ENCODE data around the gene SPRY2. TPM values are rescaled to one million over a fixed set of nuclear protein-coding genes. Genes with fewer than 3 reads are reported as not detected.

The SPRY2 gene
- total and polyA plus RNA-seq, 8 donors = 10.7 to 18.8 (median 14.4) TPM

GRCh38 chr13:80336776-80337287, 4.1 kb downstream of the SPRY2 start:
- ATAC-seq (no peak), DNase-seq (no peak), FAIRE-seq (no peak)
- H3K4me1 ChIP-seq = peaks cover 0 to 11% (median 0%) of the 10 kb centered on the region in 3 donors
- intact Hi-C loops (cut with DNase I) = no loop called here
- WGBS, 2 donors = 52 to 60% methylated on average over 9 of the region's 9 CpGs
- no peaks in the 10 kb centered on the region for H3K9me3 ChIP-seq
- TF ChIP-seq, protein P1, sequence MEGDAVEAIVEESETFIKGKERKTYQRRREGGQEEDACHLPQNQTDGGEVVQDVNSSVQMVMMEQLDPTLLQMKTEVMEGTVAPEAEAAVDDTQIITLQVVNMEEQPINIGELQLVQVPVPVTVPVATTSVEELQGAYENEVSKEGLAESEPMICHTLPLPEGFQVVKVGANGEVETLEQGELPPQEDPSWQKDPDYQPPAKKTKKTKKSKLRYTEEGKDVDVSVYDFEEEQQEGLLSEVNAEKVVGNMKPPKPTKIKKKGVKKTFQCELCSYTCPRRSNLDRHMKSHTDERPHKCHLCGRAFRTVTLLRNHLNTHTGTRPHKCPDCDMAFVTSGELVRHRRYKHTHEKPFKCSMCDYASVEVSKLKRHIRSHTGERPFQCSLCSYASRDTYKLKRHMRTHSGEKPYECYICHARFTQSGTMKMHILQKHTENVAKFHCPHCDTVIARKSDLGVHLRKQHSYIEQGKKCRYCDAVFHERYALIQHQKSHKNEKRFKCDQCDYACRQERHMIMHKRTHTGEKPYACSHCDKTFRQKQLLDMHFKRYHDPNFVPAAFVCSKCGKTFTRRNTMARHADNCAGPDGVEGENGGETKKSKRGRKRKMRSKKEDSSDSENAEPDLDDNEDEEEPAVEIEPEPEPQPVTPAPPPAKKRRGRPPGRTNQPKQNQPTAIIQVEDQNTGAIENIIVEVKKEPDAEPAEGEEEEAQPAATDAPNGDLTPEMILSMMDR (IDR thresholded peaks at IDR 0.05) = no peak
- peak overlapping the region in 2 of 4 donors; percentile 97 to 99 for H3K27ac ChIP-seq
- peaks cover 0 to 10% (median 4%) of the 10 kb centered on the region in 3 donors for H3K36me3 ChIP-seq
- peak overlapping the region in 3 of 4 donors; percentile 63 to 90 (median 83) for H3K4me3 ChIP-seq
- no peaks in the 10 kb centered on the region for H3K27me3 ChIP-seq

GRCh38 chr13:80336370-80336769, 4.6 kb downstream of the SPRY2 start:
- H3K27ac ChIP-seq = peak overlapping the region in 2 of 4 donors; percentile 13 to 99
- FAIRE-seq = no peak
- intact Hi-C loops (cut with DNase I) = no loop called here

DNA sequence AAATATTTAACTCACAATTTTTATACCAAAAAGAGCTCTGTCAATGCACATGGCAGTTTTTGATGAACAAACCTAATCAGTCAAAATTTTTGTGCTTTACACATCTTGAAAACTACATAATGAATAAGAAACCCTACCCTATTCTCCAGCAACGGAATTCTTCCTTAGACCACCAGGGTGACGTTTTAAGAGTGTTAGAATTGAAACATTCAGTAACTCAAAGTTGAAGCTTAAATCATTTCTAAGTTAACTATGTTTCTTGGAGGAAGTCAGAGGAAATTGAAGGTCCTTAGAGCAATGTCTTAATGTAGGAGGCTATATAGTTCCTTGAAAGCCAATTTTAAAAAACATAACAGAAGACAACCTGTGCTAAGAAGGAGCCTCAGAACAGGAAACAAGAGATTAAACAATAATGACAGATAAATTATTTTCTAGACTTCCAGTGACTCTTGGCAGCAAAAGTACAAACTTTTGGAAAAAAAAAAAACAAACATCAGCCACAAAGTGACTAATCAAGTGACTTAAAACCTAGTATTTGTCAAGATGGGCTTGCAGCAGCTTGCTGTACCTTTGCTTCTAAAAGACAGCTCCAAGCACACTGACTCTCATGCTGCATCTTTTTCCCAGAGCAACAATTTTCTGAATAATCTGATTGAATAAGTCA, 6.2 kb downstream of the SPRY2 start:
- Histone ChIP-seq H3K27me3 (no peaks in the 10 kb centered on the region), H3K9me3 (no peaks in the 10 kb centered on the region), H3K4me1 (peaks cover 0 to 11% (median 0%) of the 10 kb centered on the region in 3 donors), H3K27ac (no peak overlapping the region), H3K36me3 (peaks cover 0 to 10% (median 4%) of the 10 kb centered on the region in 3 donors), H3K4me3 (no peak overlapping the region)
- 60 to 63% methylated on average over 2 of the region's 2 CpGs for WGBS, 2 donors
- intact Hi-C loops (cut with DNase I) = no loop called here
- ATAC-seq (no peak), DNase-seq (no peak), FAIRE-seq (no peak)
- TF ChIP-seq, protein P1 (IDR thresholded peaks at IDR 0.05) = no peak

More at GRCh38 chr13:80336370-80336769, 4.6 kb downstream of the SPRY2 start:
- Histone ChIP-seq H3K36me3 (peaks cover 0 to 10% (median 4%) of the 10 kb centered on the region in 3 donors), H3K4me3 (peak overlapping the region in 3 of 4 donors; percentile 63 to 90 (median 83)), H3K9me3 (no peaks in the 10 kb centered on the region), H3K27me3 (no peaks in the 10 kb centered on the region), H3K4me1 (peaks cover 0 to 11% (median 0%) of the 10 kb centered on the region in 3 donors)
- 28 to 29% methylated on average over 2 of the region's 2 CpGs for WGBS, 2 donors
- ATAC-seq (no peak), DNase-seq (no peak)
- TF ChIP-seq, protein P1 (IDR thresholded peaks at IDR 0.05) = no peak

- DNase-seq = no peak
- Histone ChIP-seq H3K9me3 (no peaks in the 10 kb centered on the region), H3K4me3 (no peak overlapping the region), H3K4me1 (peaks cover 0 to 7% (median 0%) of the 10 kb centered on the region in 3 donors), H3K36me3 (peaks cover 0 to 6% (median 1%) of the 10 kb centered on the region in 3 donors), H3K27ac (no peak overlapping the region), H3K27me3 (no peaks in the 10 kb centered on the region)
- no peak for ATAC-seq
- intact Hi-C loops (cut with DNase I) = no loop called here
- TF ChIP-seq, protein P1 (IDR thresholded peaks at IDR 0.05) = no peak
- 79 to 86% methylated on average over 2 of the region's 2 CpGs for WGBS, 2 donors
- no peak for FAIRE-seq
Observed at GRCh38 chr13:80331984-80332383, 8.9 kb downstream of the SPRY2 start.

DNA sequence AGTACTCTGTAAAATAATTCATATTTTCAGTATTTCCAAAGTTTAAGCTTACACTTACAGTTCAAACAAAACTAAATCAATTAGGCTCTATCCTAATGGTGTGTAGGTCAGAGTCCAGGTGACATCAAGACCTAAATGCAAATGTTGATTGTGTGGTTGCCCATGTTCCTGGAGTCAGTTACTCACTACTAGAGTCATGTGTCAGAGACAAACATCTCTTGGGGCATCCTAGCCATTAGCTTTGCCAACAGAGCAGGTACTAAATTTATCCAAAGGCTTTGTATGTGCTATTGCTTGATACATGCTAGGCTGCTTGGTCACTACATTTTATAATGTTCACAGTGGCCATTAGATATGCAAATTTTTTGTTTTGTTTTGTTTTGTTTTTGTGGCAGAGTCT, 11.7 kb downstream of the SPRY2 start:
- no peaks in the 10 kb centered on the region for H3K36me3 ChIP-seq
- intact Hi-C loops (cut with DNase I) = no loop called here
- ATAC-seq (peak in 1 of 4 donors; percentile 32), FAIRE-seq (no peak), DNase-seq (no peak)
- H3K4me3 ChIP-seq = no peak overlapping the region
- H3K27ac ChIP-seq = no peak overlapping the region
- no peaks in the 10 kb centered on the region for H3K9me3 ChIP-seq
- H3K4me1 ChIP-seq = no peaks in the 10 kb centered on the region
- no peaks in the 10 kb centered on the region for H3K27me3 ChIP-seq
- TF ChIP-seq, protein P1 (IDR thresholded peaks at IDR 0.05) = no peak

Data from pancreas (tissue), 10 donors.